ENCODE measurements around the gene HP.

DNA sequence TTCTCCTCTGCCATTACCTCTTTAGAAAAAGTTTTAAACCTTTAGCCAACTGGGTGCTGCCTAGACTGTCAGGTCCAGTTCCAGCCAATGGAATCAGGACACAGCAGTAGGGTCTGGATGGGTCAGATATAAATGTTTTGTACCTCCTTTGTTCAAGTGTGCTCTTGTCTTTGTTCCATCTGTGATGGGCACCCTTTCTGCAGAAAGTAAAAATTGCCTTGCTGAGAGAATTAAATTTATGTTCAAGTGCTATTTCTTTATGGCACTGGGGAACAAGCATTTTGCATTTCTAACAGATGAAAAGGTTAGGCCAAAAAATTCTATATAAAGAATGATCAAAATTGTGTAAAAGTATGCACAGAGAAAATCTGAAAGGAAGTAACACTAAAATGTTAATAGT is 5.2 kb upstream of the HP start:
- no peak for TF ChIP-seq SPI1 (IDR thresholded peaks at IDR 0.05; ENCODE audit: low read depth, low read length)
- no peak for TF ChIP-seq POLR2A (IDR thresholded peaks at IDR 0.05; ENCODE audit: low read depth, low read length)
- TF ChIP-seq POLR2AphosphoS5 (IDR thresholded peaks at IDR 0.05; ENCODE audit: low read depth, low read length): no peak
